ENCODE data around the gene FBXO39.

- TF ChIP-seq CTCF (conservative IDR thresholded peaks at IDR 0.05; ENCODE audit: low read depth, low read length), result no peak
- no peak for TF ChIP-seq EZH2 (IDR thresholded peaks at IDR 0.05; ENCODE audit: low read length, unreplicated experiment)
- no peak for TF ChIP-seq EZH2phosphoT487 (IDR thresholded peaks at IDR 0.05; ENCODE audit: borderline replicate concordance, low read length)
Measured at GRCh38 chr17:6799738-6800137, 23.7 kb downstream of the FBXO39 start.

Data from PC-3 (cell line).